ENCODE results near the gene LOXL3.

- TF ChIP-seq CTCF (conservative IDR thresholded peaks at IDR 0.05; ENCODE audit: low read length) (peak; percentile 76), EZH2phosphoT487 (IDR thresholded peaks at IDR 0.05; ENCODE audit: borderline replicate concordance, low read depth, low read length) (no peak)
These were observed 46.4 kb downstream of the LOXL3 start, which contains the start of gene PCGF1 for GRCh38 chr2:74507145-74507925.
